Uterus (tissue), 2 donors: ENCODE results near the gene ZNF521.

Source experiments
- CTCF ChIP-seq, 4 experiments: fragments of 200-600 bp in 2 of 4; fragments of 450-650 bp in 2 of 4; sonication (generic) in 2 of 4; IDR thresholded peaks; one replicate each; pipeline ENCODE4 v1.5.1; 2016 to 2019; ENCODE audit warnings: antibody characterized with exemption in 4 of 4, mild to moderate bottlenecking in 2 of 4, moderate library complexity in 1 of 4
- POLR2A ChIP-seq, 2 donors: fragments of 450-650 bp; IDR thresholded peaks; one replicate each; pipeline ENCODE4 v1.6.1; 2016; ENCODE audit warnings: antibody characterized with exemption in 2 of 2, mild to moderate bottlenecking in 1 of 2, moderate library complexity in 1 of 2

- TF ChIP-seq CTCF (IDR thresholded peaks at IDR 0.05) (no peak), POLR2A (IDR thresholded peaks at IDR 0.05) (no peak)
These were observed 248.4 kb downstream of the ZNF521 start for GRCh38 chr18:25103468-25104155.
